Astrocyte (in vitro differentiated cells and primary cell): Measurements from ENCODE around the gene NPFFR1. TPM values are rescaled to one million over a fixed set of nuclear protein-coding genes. Genes with fewer than 3 reads are reported as not detected.

Experiments used
- DNase-seq: peaks from one replicate; pipeline ENCODE4 v3.0.0-alpha.2; 2010; ENCODE audit warnings: low read depth
- FAIRE-seq: peaks from 2 replicates; lab custom pipeline; 2011; peaks lifted over from hg19 to GRCh38; lab: Jason Lieb, UNC
- H2AFZ ChIP-seq: 2 replicates; pipeline ENCODE4 v1.6.0; 2012; ENCODE audit warnings: low read depth, low read length, inconsistent platforms
- H3K27ac ChIP-seq: 2 replicates; pipeline ENCODE4 v1.5.1; 2011; ENCODE audit warnings: low read depth, low read length, inconsistent platforms
- H3K27me3 ChIP-seq: 2 replicates; pipeline ENCODE4 v1.6.0; 2011; ENCODE audit warnings: low read length, inconsistent platforms; ENCODE audit not compliant: insufficient read depth
- H3K36me3 ChIP-seq: 2 replicates; pipeline ENCODE4 v1.5.1; 2011; ENCODE audit warnings: low read length, inconsistent platforms; ENCODE audit not compliant: insufficient read depth
- H3K4me1 ChIP-seq: 2 replicates; pipeline ENCODE4 v1.5.1; 2011; ENCODE audit warnings: low read length, inconsistent platforms; ENCODE audit not compliant: insufficient read depth
- H3K4me2 ChIP-seq: 2 replicates; pipeline ENCODE4 v1.6.0; 2012; ENCODE audit warnings: low read length, inconsistent platforms
- H3K4me3 ChIP-seq: 2 replicates; pipeline ENCODE4 v1.5.1; 2011; ENCODE audit warnings: low read depth, mild to moderate bottlenecking, low read length, inconsistent platforms; ENCODE audit not compliant: insufficient read depth
- H3K79me2 ChIP-seq: 2 replicates; pipeline ENCODE4 v1.6.0; 2012; ENCODE audit warnings: mild to moderate bottlenecking, low read length, inconsistent platforms; ENCODE audit not compliant: insufficient read depth
- H3K9ac ChIP-seq: 2 replicates; pipeline ENCODE4 v1.6.0; 2012; ENCODE audit warnings: mild to moderate bottlenecking, low read length, inconsistent platforms
- H3K9me3 ChIP-seq: 2 replicates; pipeline ENCODE4 v1.5.1; 2012; ENCODE audit warnings: low read depth, mild to moderate bottlenecking, low read length, inconsistent platforms; ENCODE audit not compliant: insufficient read depth
- H4K20me1 ChIP-seq: 2 replicates; pipeline ENCODE4 v1.6.0; 2012; ENCODE audit warnings: low read length, inconsistent platforms; ENCODE audit not compliant: insufficient read depth
- H3K27ac Mint-ChIP-seq: one replicate; pipeline ENCODE4 v1.8.0; 2021; ENCODE audit warnings: mild to moderate bottlenecking, mixed read lengths; ENCODE audit not compliant: unreplicated experiment
- H3K27me3 Mint-ChIP-seq: one replicate; pipeline ENCODE4 v1.8.0; 2021; ENCODE audit warnings: low read depth, mixed read lengths; ENCODE audit not compliant: unreplicated experiment
- H3K36me3 Mint-ChIP-seq: one replicate; pipeline ENCODE4 v1.8.0; 2021; ENCODE audit warnings: low read depth, mixed read lengths; ENCODE audit not compliant: unreplicated experiment
- H3K4me1 Mint-ChIP-seq: one replicate; pipeline ENCODE4 v1.8.0; 2021; ENCODE audit warnings: low read depth, mixed read lengths; ENCODE audit not compliant: unreplicated experiment
- H3K4me3 Mint-ChIP-seq: one replicate; pipeline ENCODE4 v1.8.0; 2021; ENCODE audit warnings: mild to moderate bottlenecking, moderate library complexity, mixed read lengths; ENCODE audit not compliant: unreplicated experiment
- H3K9me3 Mint-ChIP-seq: one replicate; pipeline ENCODE4 v1.8.0; 2021; ENCODE audit warnings: mild to moderate bottlenecking, mixed read lengths; ENCODE audit not compliant: unreplicated experiment
- CTCF ChIP-seq: IDR thresholded peaks from 2 replicates; pipeline ENCODE4 v1.5.1; 2011; ENCODE audit warnings: low read depth, mild to moderate bottlenecking, inconsistent platforms, low read length, moderate library complexity; ENCODE audit not compliant: insufficient read depth
- EZH2 ChIP-seq: IDR thresholded peaks from 2 replicates; pipeline ENCODE4 v1.6.1; 2012; ENCODE audit warnings: mild to moderate bottlenecking, low read length, inconsistent platforms; ENCODE audit not compliant: insufficient read depth
- total RNA-seq: library from RNA; stranded (reverse); gene quantifications from 2 replicates; pipeline ENCODE4 v1.2.1, GENCODE V29; 2021

Gene NPFFR1
- total RNA-seq, 1 donor from 2014 or later = not detected

DNA sequence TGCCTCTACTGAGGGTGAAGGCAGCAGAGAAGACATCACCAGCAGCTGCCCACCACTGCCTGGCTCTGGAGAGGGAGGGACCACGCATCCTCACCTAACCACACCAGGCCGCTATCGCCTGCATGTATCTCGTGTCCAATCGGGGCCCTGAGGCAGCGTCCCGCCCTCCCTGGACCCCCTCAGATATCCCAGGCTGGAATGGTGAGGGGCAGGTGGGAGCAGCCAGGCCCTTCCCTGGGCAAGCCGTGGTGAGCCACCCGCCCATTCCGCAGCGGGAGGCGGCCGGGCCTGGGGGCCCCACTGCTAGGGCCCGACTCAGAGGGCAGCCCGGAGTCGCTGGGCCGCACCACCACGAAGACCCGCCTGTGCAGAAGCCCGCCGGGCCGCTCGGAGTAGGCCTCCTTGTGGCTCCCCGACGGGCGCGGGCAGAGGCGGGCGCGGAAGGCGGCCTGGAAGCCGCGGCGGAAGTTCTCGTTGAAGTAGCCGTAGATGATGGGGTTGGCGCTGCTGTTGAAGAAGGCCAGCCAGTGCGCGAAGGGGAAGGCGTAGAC, 29.0 kb downstream of the NPFFR1 start:
- H3K27me3 Mint-ChIP-seq = peaks cover 8% of the 10 kb centered on the region

DNA sequence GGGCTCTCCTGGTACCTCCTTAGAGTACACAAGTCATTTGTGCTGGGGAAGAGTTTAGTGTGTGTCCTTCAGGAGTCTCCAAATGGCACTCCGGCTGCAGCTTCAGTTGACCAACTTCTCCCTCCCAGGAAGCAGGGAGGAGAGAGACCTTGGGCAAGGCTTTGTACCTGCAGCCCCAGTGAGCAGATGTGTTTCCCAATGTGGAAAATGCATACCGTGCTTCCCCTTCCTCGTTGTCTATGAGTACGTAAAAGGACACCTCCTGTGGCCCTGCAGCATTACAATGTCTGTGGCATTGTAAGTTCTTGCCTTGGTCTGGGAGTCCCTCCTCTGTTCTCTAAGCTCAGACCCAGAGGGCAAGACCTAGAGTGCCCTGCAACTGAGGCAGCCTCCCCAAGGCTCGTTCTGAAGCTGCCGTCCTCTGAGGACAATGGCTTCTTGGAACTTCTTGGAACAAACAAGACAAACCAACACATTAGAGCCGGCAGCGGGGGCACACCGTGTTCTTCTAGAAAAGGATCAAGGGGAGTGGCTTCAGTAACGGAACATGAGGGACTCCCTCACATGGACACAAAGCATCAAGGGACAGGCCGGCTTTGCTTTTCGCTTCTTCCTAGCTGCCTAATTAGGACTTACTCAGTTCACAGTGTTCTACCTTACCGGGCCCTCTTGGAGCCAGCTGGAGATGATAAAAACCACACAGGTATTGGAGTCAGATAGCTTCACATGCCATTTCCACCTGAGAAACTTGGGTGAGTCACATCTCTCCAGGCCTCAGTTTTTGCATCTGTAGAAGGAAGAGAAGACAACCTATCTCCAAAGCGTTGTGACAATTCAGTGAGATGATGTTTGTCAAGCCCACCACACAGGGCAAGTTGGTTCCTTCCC, 29.7 kb downstream of the NPFFR1 start:
- Mint-ChIP-seq H3K36me3 (peaks cover 1% of the 10 kb centered on the region), H3K9me3 (peaks cover 5% of the 10 kb centered on the region), H3K4me3 (no peak overlapping the region), H3K27ac (no peak overlapping the region), H3K4me1 (peaks cover 2% of the 10 kb centered on the region), H3K27me3 (peaks cover 8% of the 10 kb centered on the region)
- H2AFZ ChIP-seq = no peak overlapping the region
- H3K4me3 ChIP-seq = no peak overlapping the region
- FAIRE-seq (no peak), DNase-seq (no peak)
- H3K9ac ChIP-seq = no peak overlapping the region
- TF ChIP-seq EZH2 (no peak), CTCF (no peak)
- no peaks in the 10 kb centered on the region for H3K36me3 ChIP-seq
- H3K4me2 ChIP-seq = no peak overlapping the region
- H3K27me3 ChIP-seq = peaks cover 25% of the 10 kb centered on the region
- no peaks in the 10 kb centered on the region for H3K9me3 ChIP-seq
- H3K27ac ChIP-seq = no peak overlapping the region
- H3K79me2 ChIP-seq = no peaks in the 10 kb centered on the region
- H4K20me1 ChIP-seq = no peaks in the 10 kb centered on the region
- peaks cover 15% of the 10 kb centered on the region for H3K4me1 ChIP-seq

More for the DNA sequence above, 29.0 kb downstream of the NPFFR1 start:
- Histone ChIP-seq H3K27me3 (peaks cover 25% of the 10 kb centered on the region), H3K27ac (no peak overlapping the region), H3K4me1 (peaks cover 15% of the 10 kb centered on the region), H3K9ac (no peak overlapping the region), H2AFZ (peak overlapping the region; percentile 82), H3K9me3 (no peaks in the 10 kb centered on the region), H4K20me1 (no peaks in the 10 kb centered on the region), H3K4me2 (peak overlapping the region; percentile 79), H3K79me2 (no peaks in the 10 kb centered on the region), H3K4me3 (no peak overlapping the region), H3K36me3 (no peaks in the 10 kb centered on the region)
- Mint-ChIP-seq H3K36me3 (peaks cover 1% of the 10 kb centered on the region), H3K9me3 (peaks cover 5% of the 10 kb centered on the region), H3K4me3 (no peak overlapping the region), H3K27ac (no peak overlapping the region), H3K4me1 (peaks cover 2% of the 10 kb centered on the region)
- DNase-seq (no peak), FAIRE-seq (no peak)
- no peak for TF ChIP-seq CTCF
- TF ChIP-seq EZH2 = no peak
